ENCODE results near the gene UFSP2.
"Not testable (repeated sequence)": the region's sequence is repeated elsewhere in the genome, so short reads cannot be mapped to it uniquely, and the experiment has no call there.

The UFSP2 gene

GRCh38 chr4:185383451-185383850, 42.3 kb downstream of the UFSP2 start:
- DNase-seq: no peak

GRCh38 chr4:185382754-185383153, 43.0 kb downstream of the UFSP2 start:
- no peak for DNase-seq

DNA sequence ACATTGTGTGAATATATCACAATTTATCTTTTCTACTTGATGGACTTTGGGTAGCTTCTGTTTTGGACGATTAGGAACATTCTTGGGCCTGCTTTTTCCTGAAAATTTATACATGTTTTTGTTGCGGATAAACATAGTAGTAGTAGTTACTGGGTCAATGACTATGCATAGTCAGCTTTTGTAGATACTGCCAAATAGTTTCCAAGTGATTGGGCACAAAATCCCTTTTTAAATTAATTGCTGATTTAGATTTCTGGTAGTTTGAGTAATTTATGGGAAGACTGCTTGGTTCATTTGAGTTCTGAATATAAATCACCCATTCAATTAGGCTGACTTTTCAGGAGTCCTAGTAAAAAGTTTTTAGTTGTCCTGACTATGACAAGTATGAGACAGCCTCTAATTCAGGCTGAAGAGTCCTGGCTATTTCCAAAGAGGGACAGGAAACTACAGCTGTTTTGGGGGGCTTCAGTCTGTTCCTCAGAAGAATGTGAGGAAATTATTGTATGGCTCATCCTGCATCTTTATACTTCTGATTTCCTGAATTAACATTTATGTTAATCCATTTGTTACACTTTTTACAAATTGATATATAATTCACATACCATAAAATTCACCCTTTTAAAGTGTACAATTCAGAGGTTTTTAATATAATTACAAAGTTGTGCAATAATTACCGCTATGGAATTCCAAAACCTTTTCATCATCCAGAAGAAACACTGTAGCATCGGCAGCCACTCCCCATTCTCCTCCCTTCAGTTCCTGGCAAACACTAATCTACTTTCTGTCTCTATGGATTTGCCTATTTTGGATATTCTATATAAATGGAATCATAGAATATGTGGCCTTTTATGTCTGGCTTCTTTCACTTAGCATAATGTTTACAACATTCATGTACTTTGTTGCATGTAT, 44.2 kb downstream of the UFSP2 start:
- DNase-seq: no peak

- no peak for DNase-seq
Measured at GRCh38 chr4:185380320-185380719, 45.4 kb downstream of the UFSP2 start.

DNA sequence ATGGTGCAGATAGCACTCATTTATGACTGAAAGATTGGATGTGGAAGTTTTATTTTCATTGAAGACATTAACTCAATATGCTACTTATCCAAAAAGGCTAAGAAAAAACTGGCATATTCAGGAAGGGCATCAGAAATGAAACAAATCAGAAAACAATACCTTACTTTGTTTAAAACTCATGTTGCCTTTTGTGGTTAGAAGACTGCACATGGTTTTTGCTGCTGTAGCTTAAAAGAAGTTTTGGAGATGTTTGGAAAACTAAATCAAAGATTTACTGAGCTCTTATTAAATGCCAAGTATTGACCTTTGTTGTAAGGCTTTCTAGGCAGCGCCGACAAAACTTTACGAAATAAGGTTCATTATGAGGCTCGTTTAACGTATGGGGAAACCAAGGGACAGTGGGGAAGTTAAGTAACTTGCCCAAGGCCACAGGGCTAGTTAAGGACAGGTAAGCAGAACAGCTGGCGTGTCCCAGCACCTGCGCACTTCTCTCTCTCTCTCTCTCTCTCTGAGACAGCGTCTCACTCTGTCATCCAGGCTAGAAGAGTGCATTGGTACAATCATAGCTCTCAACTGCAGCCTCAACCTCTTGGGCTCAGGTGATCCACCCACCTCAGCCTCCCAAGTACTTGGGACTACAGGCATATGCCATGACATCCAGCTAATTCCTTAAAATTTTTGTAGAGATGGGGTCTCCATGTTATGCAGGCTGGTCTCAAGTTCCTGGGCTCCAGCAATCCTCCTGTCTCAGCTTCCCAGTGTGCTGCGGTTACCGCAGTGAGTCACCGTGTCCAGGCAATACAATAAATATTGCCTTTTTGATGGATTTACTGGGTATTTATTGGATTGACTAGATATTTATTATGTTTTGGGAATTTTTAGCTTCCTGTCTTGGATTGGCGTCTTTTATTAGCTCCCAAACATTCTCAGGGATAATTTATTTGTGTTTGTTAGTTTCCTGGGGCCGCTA, 46.2 kb downstream of the UFSP2 start:
- DNase-seq: no peak

GRCh38 chr4:185378264-185378663, 47.5 kb downstream of the UFSP2 start:
- no peak for DNase-seq

- no peak for DNase-seq
Measured at GRCh38 chr4:185374573-185374972, 51.2 kb downstream of the UFSP2 start.

DNA sequence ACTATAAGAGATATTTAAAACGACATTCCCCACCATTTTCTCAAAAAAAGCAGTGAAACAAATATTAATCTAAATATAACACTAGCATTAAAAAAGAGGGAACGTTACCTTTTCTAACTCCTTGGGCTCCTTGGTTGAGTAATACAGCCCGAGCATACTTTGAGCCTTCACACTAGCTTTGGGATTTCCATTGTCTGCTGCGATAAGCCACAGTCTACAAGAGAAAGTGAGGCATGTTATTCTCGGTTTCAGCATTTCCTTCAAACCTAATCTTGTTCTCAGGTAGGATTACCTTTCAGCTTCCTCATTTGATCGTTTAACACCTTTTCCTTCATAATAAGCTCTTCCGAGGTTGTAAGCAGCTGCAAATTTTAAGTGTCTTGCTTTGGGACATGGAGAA, 51.7 kb downstream of the UFSP2 start:
- no peak for DNase-seq

GRCh38 chr4:185371702-185372101, 54.1 kb downstream of the UFSP2 start:
- no peak for DNase-seq

DNA sequence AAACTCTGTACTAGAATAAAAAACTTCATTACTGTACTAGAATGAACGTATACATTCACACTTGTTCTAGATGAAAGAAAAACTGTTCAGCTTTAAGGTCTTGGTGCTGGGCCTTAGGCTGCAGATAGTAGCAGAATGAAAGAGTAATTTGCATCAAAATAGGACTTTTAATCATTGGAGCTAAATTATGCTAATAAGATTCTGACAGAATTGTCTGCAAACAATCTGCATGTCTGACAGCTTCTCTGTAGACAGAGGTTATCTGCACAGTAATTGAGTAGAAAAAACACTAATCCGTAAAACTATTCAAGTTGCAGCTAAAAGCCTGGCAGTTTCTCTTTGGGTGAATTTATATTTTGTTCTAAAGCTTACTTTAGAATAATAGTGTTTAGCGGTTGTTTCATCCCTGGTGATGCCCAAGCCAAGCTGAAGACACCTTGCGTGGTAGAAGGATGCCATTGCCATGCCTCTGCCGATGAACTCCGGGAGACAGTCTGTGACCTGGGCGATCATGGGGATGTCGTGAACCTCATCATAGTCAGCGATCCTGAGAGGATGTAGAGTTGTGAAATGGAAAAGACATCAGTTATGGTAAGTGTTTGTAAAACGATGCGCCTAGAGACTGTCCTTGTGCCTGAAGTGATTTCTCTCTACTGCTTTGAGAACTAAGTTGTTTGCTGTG, 55.4 kb downstream of the UFSP2 start:
- DNase-seq: no peak

DNA sequence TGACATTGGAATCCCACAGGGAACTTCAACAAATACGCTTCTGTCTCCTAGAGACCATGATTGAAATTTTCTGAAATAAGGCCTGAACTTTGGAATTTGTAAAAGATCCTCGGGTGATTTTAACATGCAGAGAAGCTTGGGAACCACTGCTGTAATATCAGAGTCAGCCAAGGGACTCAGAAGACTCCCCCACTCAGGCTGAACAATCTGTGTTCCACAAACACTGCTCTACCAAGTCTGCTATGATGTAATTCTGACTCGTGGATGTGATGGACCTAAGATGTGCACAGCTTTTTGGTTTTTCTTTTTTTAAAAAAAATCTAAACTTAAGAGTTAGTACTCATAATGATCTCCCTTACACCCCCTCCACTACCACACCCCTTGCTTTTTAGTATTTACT, 56.0 kb downstream of the UFSP2 start:
- DNase-seq: no peak

DNA sequence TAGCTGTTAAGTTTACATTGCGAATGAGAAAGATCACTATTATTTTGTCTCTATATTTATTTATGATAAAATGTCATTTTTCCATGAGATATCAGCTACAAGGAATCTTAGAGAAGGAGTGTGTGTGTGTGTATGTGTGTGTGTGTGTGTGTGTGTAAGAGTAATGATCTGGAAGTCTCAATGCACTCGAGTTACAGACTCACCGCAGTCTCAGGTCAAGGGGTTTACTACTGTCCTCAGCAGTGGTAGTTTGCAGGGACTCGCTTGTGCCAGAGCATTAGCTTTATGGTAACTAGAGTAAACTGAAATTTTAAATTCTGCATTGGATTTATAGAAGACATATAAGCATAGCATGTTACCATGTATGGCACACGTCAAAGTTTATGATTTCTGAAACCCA, 60.9 kb downstream of the UFSP2 start:
- no peak for DNase-seq

DNA sequence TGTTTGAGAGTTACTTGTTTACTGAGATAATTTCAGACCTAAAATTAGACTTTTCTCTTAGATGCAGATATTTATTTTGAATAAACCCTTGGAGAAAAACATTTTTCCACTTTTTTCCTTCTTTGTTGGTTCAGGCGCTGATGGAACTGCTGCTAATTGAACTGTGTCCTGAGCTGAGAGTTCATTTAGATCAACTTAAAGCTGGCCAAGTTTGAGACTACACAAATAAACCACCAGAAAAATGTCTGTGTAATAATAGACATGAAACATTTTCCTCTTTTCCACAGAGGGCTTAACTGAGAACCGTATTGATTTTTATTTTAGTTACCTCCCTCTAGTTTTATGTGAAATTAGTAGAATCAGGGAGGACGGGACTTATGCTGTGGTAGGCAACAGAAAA, 62.5 kb downstream of the UFSP2 start:
- DNase-seq: no peak

DNA sequence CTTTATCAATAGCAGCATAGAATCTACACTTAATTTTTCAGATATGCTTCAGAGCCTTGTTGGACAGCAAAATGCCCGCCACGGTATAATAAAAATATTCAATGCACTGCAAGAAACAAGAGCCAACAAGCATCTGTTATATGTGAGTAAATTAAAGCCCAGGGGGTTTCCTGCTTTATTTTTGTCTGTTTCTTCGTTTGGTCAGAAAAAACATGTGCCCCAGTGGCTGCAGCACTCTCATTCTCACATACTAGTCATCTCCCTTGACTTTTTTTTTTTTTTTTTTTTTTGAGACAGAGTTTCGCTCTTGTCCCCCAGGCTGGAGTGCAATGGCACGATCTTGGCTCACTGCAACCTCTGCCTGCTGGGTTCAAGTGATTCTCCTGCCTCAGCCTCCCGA, 63.2 kb downstream of the UFSP2 start:
- not testable (repeated sequence) for DNase-seq

- DNase-seq: no peak
Measured at GRCh38 chr4:185361872-185362271, 63.9 kb downstream of the UFSP2 start.

GRCh38 chr4:185359767-185360446, 65.9 kb downstream of the UFSP2 start:
- DNase-seq: peak; percentile 27

DNA sequence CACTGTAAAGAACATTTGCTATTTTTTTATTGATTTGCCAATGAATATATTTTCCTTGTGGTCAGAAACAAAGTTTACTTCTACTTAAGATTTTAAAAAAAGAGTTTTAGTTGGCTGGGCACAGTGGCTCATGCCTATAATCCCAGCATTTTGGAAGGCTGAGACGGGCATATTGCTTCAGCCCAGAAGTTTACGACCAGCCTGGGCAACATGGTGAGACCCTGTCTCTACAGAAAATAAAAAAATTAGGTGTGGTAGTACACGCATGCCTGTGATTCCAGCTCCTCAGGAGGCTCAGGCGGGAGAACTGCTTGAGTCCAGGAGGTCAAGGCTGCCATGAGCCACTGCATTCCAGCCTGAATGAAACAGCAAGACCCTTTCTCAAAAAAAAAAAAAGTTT, 66.8 kb downstream of the UFSP2 start:
- no peak for DNase-seq

- DNase-seq: no peak
Measured at GRCh38 chr4:185358514-185358913, 67.2 kb downstream of the UFSP2 start.

DNA sequence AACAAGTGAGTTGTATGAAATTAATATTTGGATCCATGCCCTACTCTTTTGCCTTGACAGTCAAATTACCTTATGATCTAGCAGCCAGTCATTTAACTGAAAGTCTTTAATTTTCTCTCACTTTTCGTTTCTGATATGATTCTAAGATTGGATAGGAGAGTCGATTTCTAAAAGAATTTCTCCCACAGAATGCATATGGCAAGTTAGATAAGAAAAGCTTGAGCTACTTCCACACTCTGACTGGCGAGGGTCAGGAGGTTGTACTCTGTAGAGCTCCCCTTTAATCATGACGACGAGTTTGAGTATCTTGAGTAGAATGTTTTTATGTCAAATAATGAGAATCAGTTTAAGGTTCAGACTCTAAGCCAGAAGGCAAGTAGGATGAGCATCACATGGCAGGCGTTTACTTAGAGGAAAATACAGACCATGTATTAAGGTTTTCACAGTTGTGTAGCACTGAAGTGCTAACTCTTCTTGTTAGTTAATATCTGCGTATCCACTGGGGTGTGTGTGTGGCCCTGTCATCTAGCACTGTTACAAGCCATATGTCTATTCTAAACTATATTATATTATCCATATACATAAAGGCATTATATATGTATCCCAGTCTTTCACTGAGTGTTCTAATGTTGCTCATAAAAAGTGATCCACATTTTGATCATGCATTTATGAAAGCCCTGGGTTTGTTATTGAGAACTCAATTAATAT, 67.9 kb downstream of the UFSP2 start:
- peak; percentile 67 for DNase-seq

DNA sequence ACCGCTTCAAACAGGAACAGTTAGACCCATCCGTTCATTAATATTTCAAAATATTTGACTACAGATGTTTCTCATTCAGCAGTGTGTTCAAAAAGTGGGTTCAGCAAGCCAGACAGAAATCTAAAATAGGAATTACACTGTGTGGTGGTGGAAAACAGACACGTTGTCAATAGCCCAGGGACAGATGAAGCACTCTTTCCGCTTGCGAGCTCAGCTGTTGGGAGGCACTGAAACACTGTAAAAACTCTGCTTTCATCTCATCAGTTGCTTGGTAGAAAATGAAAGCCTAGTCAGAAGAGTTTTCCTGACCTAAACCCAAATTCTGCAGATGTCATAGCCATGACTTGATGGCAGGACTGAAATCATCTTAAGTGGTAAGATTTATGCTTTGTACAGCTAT, 68.6 kb downstream of the UFSP2 start:
- DNase-seq: peak; percentile 2

GRCh38 chr4:185352741-185353140, 73.0 kb downstream of the UFSP2 start:
- DNase-seq: no peak

DNA sequence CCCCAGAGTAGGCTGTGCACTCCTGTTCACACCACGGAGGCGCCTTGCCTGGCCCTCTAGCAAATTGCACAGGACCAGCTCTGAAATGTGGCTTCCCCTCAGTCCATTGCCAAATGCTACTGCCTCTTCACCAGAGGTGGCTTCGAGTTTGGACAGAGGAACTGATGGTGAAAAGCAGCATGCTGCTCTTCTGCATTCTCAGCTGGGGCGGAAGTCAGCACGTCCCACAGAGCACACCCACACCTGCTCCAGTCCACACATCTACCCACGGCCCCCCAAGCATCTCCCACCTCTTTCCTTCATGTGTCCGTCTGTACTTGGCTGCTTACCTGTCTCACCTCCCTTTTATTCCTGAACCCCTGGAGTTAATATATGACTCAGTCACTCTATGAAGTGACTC, 73.6 kb downstream of the UFSP2 start:
- no peak for DNase-seq
